K562 (cell line): ENCODE data around the gene PRDX2. TPM values are rescaled to one million over a fixed set of nuclear protein-coding genes. Genes with fewer than 3 reads are reported as not detected.
A peak's percentile ranks its signal among the peaks of the same experiment; 100 is the strongest.

ENCODE experiments used
- FOXJ3 ChIP-seq: sonication (generic); formaldehyde crosslinking; IDR thresholded peaks from 2 replicates; pipeline ENCODE4 v1.4.0; 2020; ENCODE audit warnings: mild to moderate bottlenecking, missing genetic modification reagents
- GTF2A2 ChIP-seq: IDR thresholded peaks from 2 replicates; pipeline ENCODE4 v1.6.1; 2016; ENCODE audit warnings: mild to moderate bottlenecking, missing genetic modification characterization, missing compliant biosample characterization
- KDM4B ChIP-seq, 2 experiments: fragments of 450-650 bp in 1 of 2; sonication (generic) in 1 of 2; IDR thresholded peaks; 2 replicates each; pipeline ENCODE4 v1.6.1; 2016 to 2017; ENCODE audit warnings: borderline replicate concordance in 2 of 2, antibody characterized with exemption in 1 of 2, low read depth in 1 of 2, mild to moderate bottlenecking in 1 of 2
- NR2C1 ChIP-seq, 2 experiments: fragments of 450-650 bp; IDR thresholded peaks; 2 replicates each; pipeline ENCODE4 v1.6.1; 2017; ENCODE audit warnings: mild to moderate bottlenecking in 2 of 2, antibody characterized with exemption in 1 of 2, inconsistent platforms in 1 of 2, missing compliant biosample characterization in 1 of 2, missing genetic modification characterization in 1 of 2
- RUNX1 ChIP-seq: sonication (generic); IDR thresholded peaks from 2 replicates; pipeline ENCODE4 v1.6.1; 2016; ENCODE audit warnings: antibody characterized with exemption, low read depth
- TAF15 ChIP-seq: fragments of 200-400 bp; formaldehyde crosslinking; IDR thresholded peaks from 2 replicates; pipeline ENCODE4 v1.6.1; 2017; ENCODE audit warnings: mild to moderate bottlenecking, low read depth, low read length, moderate library complexity
- TEAD2 ChIP-seq: fragments of 450-650 bp; IDR thresholded peaks from 2 replicates; pipeline ENCODE4 v1.6.1; 2016; ENCODE audit warnings: missing genetic modification characterization, control low read depth, missing compliant biosample characterization
- TSC22D4 ChIP-seq: fragments of 450-650 bp; IDR thresholded peaks from 2 replicates; pipeline ENCODE4 v1.6.1; 2016; ENCODE audit warnings: missing genetic modification characterization, missing biosample characterization, control low read depth
- ZNF408 ChIP-seq: fragments of 250-450 bp; sonication (Bioruptor Pico); IDR thresholded peaks from 2 replicates; pipeline ENCODE4 v1.4.0; 2020; ENCODE audit warnings: low read depth, mild to moderate bottlenecking, moderate library complexity
- ZNF584 ChIP-seq: fragments of 200-800 bp; sonication (Bioruptor generic); IDR thresholded peaks from 2 replicates; pipeline ENCODE4 v1.6.1; 2016; ENCODE audit warnings: low read depth, mild to moderate bottlenecking, missing genetic modification characterization, missing compliant biosample characterization
- polyA plus RNA-seq, 8 experiments: library from polyadenylated mRNA; depleted of rRNA in 4 of 8; stranded (reverse) in 5 of 8; unstranded in 3 of 8; fragments of >200 nt; fragmentation: Nextera tagmentation in 2 of 8; fragmentation: Illumina TruSeq in 1 of 8; extraction: Ambion mirVana in 2 of 8; extraction: Trizol in 1 of 8; gene quantifications; 2 replicates each; pipeline versions ENCODE4 v1.2.1 to v1.2.3, GENCODE V29; 2011 to 2014; ENCODE audit warnings: inconsistent platforms in 1 of 8, missing spikeins in 1 of 8
- total RNA-seq, 7 experiments: library from RNA; depleted of rRNA in 6 of 7; stranded (reverse); fragments of >200 nt in 6 of 7; fragmentation: Illumina TruSeq in 2 of 7; extraction: Trizol in 2 of 7; gene quantifications; 2 replicates each; pipeline versions ENCODE4 v1.2.1 to v1.2.3, GENCODE V29; 2011 to 2021; ENCODE audit warnings: low replicate concordance in 1 of 7
- TF ChIP-seq, protein P1 (sequence below), 2 experiments: fragments of 450-650 bp; IDR thresholded peaks; 2 replicates each; pipeline ENCODE4 v1.6.1; 2016; ENCODE audit warnings: mild to moderate bottlenecking in 2 of 2, borderline replicate concordance in 1 of 2, low read depth in 1 of 2, moderate library complexity in 1 of 2
- TF ChIP-seq, protein P2 (sequence below), 2 experiments: fragments of 450-650 bp in 1 of 2; IDR thresholded peaks; 2 replicates each; pipeline ENCODE4 v1.6.1; 2011 to 2017; ENCODE audit warnings: low read depth in 2 of 2, antibody characterized with exemption in 1 of 2, borderline replicate concordance in 1 of 2, low read length in 1 of 2, mild to moderate bottlenecking in 1 of 2, mixed read lengths in 1 of 2; ENCODE audit not compliant: control insufficient read depth in 1 of 2

Gene PRDX2
- total and polyA plus RNA-seq, 9 of the 15 experiments (the other 6 are each of a cell fraction or from before 2014, with no cell fraction given) = 206 to 1,183 (median 415) TPM

DNA sequence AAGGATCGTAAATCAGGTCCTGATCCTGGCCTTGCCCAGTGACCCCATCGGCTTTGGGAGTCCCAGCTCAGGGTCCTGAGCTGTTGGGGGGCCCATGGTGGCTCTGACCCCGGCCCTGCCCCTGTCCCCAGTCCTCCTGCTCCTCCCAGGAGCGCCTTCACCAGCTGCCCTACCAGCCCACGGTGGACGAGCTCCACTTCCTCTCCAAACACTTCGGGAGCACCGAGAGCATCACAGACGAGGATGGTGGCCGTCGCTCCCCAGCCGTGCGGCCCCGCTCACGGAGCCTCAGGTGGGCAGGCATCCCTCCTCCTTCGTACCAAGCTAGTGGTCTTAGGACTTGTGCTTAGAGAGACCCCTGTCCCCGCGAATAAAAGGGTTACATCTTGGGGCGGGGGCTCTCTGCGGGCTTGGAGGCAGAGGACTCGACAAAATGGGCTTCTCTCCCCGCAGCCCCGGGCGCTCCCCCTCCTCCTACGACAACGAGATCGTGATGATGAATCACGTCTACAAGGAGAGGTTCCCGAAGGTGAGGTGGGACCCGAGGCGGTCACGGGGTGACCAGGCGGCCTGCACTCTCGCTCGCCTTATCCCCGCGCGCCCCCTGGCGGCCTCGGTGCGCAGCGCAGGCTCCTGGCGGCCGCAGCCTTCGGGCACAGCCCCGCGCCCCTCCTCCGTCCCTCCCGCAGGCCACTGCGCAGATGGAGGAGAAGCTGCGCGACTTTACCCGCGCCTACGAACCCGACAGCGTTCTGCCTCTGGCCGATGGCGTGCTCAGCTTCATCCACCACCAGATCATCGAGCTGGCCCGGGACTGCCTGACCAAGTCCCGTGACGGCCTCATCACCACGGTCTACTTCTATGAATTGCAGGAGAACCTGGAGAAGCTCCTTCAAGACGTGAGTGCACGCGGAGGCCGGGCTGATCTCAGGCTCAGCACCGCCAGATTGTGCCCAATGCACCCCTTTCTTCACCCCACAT lies 45.8 kb upstream of the PRDX2 start (continued):
- TF ChIP-seq RUNX1 (no peak), NR2C1 (IDR thresholded peaks at IDR 0.05) (no peak), NR2C1 (tag; IDR thresholded peaks at IDR 0.05) (no peak), GTF2A2 (tag) (no peak), ZNF584 (no peak), FOXJ3 (CRISPR knock-in tag) (no peak), ZNF408 (no peak), TSC22D4 (tag) (no peak), TEAD2 (tag) (no peak), KDM4B (IDR thresholded peaks at IDR 0.05; ENCODE audit: borderline replicate concordance in 2 of 2, low read depth in 1 of 2) (0 out of 4 replicates have a peak, but pooled peaks of 1 of the 2 experiments have one; percentile 19), TAF15 (no peak; the same call in 1 of the 2 replicates)
- TF ChIP-seq, protein P1, sequence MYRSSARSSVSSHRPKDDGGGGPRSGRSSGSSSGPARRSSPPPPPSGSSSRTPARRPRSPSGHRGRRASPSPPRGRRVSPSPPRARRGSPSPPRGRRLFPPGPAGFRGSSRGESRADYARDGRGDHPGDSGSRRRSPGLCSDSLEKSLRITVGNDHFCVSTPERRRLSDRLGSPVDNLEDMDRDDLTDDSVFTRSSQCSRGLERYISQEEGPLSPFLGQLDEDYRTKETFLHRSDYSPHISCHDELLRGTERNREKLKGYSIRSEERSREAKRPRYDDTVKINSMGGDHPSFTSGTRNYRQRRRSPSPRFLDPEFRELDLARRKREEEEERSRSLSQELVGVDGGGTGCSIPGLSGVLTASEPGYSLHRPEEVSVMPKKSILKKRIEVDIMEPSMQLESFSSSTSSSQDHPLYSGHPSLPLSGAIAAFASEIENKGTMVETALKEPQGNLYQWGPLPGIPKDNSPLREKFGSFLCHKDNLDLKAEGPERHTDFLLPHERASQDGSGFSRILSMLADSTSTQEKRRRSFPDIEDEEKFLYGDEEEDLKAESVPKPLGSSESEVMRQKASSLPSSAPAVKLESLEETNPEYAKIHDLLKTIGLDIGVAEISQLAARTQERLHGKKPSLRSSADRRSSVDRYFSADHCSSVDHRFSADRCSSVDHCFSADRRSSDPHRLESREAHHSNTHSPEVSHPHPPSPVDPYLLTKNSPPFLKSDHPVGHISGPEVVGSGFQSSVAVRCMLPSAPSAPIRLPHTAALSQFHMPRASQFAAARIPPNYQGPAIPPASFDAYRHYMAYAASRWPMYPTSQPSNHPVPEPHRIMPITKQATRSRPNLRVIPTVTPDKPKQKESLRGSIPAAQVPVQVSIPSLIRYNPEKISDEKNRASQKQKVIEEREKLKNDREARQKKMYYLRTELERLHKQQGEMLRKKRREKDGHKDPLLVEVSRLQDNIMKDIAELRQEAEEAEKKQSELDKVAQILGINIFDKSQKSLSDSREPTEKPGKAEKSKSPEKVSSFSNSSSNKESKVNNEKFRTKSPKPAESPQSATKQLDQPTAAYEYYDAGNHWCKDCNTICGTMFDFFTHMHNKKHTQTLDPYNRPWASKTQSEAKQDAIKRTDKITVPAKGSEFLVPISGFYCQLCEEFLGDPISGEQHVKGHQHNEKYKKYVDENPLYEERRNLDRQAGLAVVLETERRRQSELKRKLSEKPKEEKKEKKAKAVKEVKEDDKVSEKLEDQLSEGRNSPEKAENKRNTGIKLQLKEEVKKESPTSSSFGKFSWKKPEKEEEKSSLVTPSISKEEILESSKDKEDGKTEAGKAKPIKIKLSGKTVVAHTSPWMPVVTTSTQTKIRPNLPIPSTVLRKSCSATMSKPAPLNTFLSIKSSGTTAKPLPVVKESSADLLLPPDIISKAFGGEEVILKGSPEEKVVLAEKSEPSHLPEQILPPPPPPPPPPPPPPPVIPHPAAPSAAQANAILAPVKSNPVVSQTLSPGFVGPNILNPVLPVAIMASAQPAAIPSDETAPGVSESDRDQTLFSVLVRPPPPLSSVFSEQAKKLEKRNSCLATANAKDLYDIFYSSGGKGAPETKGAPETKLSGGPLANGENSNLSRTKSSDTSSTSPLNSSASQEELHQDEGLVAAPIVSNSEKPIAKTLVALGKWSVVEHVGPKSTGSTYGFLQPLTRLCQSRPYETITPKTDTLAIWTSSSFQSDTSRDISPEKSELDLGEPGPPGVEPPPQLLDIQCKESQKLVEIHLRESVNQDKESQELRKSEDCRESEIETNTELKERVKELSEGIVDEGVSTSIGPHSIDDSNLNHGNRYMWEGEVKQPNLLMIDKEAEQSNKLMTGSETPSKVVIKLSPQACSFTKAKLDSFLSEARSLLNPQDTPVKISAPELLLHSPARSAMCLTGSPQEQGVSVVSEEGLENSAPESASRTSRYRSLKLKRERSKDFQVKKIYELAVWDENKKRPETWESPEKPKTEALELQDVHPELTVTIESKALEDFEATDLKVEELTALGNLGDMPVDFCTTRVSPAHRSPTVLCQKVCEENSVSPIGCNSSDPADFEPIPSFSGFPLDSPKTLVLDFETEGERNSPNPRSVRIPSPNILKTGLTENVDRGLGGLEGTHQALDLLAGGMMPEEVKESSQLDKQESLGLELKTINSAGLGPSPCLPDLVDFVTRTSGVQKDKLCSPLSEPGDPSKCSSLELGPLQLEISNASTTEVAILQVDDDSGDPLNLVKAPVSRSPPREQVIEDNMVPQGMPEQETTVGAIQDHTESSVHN (IDR thresholded peaks at IDR 0.05; ENCODE audit: borderline replicate concordance in 1 of 2, low read depth in 1 of 2) = no peak
- TF ChIP-seq, protein P2, sequence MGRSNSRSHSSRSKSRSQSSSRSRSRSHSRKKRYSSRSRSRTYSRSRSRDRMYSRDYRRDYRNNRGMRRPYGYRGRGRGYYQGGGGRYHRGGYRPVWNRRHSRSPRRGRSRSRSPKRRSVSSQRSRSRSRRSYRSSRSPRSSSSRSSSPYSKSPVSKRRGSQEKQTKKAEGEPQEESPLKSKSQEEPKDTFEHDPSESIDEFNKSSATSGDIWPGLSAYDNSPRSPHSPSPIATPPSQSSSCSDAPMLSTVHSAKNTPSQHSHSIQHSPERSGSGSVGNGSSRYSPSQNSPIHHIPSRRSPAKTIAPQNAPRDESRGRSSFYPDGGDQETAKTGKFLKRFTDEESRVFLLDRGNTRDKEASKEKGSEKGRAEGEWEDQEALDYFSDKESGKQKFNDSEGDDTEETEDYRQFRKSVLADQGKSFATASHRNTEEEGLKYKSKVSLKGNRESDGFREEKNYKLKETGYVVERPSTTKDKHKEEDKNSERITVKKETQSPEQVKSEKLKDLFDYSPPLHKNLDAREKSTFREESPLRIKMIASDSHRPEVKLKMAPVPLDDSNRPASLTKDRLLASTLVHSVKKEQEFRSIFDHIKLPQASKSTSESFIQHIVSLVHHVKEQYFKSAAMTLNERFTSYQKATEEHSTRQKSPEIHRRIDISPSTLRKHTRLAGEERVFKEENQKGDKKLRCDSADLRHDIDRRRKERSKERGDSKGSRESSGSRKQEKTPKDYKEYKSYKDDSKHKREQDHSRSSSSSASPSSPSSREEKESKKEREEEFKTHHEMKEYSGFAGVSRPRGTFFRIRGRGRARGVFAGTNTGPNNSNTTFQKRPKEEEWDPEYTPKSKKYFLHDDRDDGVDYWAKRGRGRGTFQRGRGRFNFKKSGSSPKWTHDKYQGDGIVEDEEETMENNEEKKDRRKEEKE (IDR thresholded peaks at IDR 0.05; ENCODE audit: borderline replicate concordance in 1 of 2, control insufficient read depth in 1 of 2, low read depth in 2 of 2, low read length in 1 of 2) = no peak
